Mesothelial cell of epicardium (in vitro differentiated cells): Measurements from ENCODE around the gene FBXW7. TPM values are rescaled to one million over a fixed set of nuclear protein-coding genes. Genes with fewer than 3 reads are reported as not detected.

Experiments used
- DNase-seq, 2 experiments: peaks; one replicate each; pipeline ENCODE4 v3.0.0; 2021; ENCODE audit warnings: low spot score in 2 of 2; ENCODE audit not compliant: unreplicated experiment in 2 of 2
- H3K27ac Mint-ChIP-seq: 2 replicates; pipeline ENCODE4 v1.8.0; 2021; ENCODE audit warnings: mixed read lengths
- H3K27me3 Mint-ChIP-seq: 2 replicates; pipeline ENCODE4 v1.8.0; 2021; ENCODE audit warnings: low read depth, mixed read lengths
- H3K36me3 Mint-ChIP-seq: 2 replicates; pipeline ENCODE4 v1.8.0; 2021; ENCODE audit warnings: mixed read lengths
- H3K4me1 Mint-ChIP-seq: 2 replicates; pipeline ENCODE4 v1.8.0; 2021; ENCODE audit warnings: mixed read lengths
- H3K4me3 Mint-ChIP-seq: 2 replicates; pipeline ENCODE4 v1.8.0; 2021; ENCODE audit warnings: mild to moderate bottlenecking, moderate library complexity, mixed read lengths
- H3K9me3 Mint-ChIP-seq: 2 replicates; pipeline ENCODE4 v1.8.0; 2021; ENCODE audit warnings: mixed read lengths
- total RNA-seq: library from RNA; stranded (reverse); gene quantifications from 3 replicates; pipeline ENCODE4 v1.2.1, GENCODE V29; 2021
- TF ChIP-seq, protein P1 (sequence below): fragments of 200-600 bp; sonication (generic); IDR thresholded peaks from one replicate; pipeline ENCODE4 v1.5.0; 2021; ENCODE audit warnings: antibody characterized with exemption; ENCODE audit not compliant: unreplicated experiment

The FBXW7 gene
- total RNA-seq, 1 donor from 2014 or later: 46.4 TPM

DNA sequence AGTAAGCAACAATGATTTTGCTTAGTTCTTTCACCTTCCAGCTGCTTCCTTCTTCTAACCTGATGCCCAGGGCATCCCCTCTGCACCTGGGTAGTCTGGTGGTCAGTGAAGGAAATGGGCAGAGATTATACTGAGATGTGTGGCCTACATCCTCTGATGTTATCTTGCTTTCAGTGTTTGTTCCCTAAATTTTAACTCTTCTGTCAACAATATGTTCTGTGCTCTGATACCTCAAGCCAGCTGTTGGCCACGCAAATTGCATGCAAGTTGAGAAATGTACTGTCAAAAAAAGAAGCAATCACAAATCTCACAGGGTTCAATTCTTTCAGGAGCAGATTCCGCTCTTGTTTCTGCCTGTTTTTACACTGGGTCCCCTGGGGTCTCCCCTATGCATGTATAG, 73.8 kb downstream of the FBXW7 start:
- H3K27ac Mint-ChIP-seq: no peak overlapping the region
- H3K9me3 Mint-ChIP-seq: no peaks in the 10 kb centered on the region
- TF ChIP-seq, protein P1, sequence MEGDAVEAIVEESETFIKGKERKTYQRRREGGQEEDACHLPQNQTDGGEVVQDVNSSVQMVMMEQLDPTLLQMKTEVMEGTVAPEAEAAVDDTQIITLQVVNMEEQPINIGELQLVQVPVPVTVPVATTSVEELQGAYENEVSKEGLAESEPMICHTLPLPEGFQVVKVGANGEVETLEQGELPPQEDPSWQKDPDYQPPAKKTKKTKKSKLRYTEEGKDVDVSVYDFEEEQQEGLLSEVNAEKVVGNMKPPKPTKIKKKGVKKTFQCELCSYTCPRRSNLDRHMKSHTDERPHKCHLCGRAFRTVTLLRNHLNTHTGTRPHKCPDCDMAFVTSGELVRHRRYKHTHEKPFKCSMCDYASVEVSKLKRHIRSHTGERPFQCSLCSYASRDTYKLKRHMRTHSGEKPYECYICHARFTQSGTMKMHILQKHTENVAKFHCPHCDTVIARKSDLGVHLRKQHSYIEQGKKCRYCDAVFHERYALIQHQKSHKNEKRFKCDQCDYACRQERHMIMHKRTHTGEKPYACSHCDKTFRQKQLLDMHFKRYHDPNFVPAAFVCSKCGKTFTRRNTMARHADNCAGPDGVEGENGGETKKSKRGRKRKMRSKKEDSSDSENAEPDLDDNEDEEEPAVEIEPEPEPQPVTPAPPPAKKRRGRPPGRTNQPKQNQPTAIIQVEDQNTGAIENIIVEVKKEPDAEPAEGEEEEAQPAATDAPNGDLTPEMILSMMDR: no peak
- H3K36me3 Mint-ChIP-seq: no peaks in the 10 kb centered on the region
- no peak overlapping the region for H3K4me3 Mint-ChIP-seq
- H3K4me1 Mint-ChIP-seq: peaks cover 10% of the 10 kb centered on the region
- no peaks in the 10 kb centered on the region for H3K27me3 Mint-ChIP-seq
- no peak for DNase-seq

DNA sequence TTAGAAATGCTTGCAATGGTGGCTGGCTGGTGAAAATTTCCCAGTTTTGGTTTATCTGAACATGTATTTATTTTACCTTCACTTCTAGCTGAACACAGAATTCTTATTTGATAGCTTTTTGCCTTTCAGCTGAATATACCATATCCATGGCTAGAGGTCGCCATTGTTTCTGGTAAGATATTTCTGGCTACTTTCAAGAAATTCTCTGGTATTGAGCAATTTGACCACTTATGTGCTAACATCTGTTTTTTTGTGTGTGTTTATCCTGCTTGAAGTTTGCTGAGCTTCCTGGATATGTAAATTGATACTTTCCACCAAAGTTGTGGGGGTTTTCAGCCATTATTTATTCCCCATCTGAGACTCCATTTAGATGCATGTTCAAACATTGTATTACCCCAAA, 75.4 kb downstream of the FBXW7 start:
- H3K9me3 Mint-ChIP-seq: no peaks in the 10 kb centered on the region
- TF ChIP-seq, protein P1: no peak
- no peaks in the 10 kb centered on the region for H3K27me3 Mint-ChIP-seq
- H3K4me1 Mint-ChIP-seq: peaks cover 10% of the 10 kb centered on the region
- H3K36me3 Mint-ChIP-seq: no peaks in the 10 kb centered on the region
- no peak overlapping the region for H3K27ac Mint-ChIP-seq
- DNase-seq: no peak
- H3K4me3 Mint-ChIP-seq: no peak overlapping the region

DNA sequence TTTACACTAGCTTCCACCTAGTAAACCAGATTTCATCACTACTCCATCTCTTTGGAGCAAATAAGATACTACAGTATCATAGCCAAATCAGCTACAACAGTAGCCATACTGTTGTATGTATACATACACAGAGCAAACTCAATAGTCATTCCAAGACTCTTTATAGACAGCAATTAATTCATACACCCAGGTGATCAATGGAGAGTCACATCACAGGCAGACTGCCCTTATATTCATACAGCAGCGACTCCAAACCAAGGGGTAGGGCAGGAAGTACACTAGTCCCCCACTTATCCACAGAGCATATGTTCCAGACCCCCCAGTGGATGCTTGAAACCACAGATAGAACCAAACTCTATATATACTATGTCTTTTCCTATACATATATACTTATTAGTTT, 76.6 kb downstream of the FBXW7 start:
- Mint-ChIP-seq H3K4me1 (peaks cover 10% of the 10 kb centered on the region), H3K27ac (no peak overlapping the region), H3K27me3 (no peaks in the 10 kb centered on the region), H3K4me3 (no peak overlapping the region), H3K9me3 (no peaks in the 10 kb centered on the region), H3K36me3 (no peaks in the 10 kb centered on the region)
- no peak for DNase-seq
- TF ChIP-seq, protein P1: no peak

DNA sequence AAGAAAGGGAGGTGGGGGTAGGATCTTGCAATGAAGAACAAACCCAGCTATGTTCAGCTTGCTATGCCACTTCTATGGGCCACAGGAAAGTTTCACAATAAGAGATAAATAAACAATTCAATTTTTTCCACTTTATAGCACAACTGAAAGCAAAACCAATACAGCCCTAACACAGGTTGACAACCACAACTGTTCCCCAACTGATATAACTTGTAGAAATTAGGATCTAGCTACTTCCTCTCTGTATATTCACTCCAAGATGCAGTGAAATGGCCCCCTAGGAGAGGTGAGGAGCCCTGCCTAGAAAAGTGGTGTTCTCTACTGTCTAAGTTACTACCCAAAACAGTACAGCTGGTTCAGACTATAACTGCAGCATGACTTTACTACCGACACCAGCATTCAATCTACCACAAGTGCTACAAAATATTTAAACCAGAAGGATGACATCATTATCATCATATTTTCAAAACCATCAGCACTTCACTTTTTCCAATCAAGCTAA, 77.0 kb downstream of the FBXW7 start:
- no peaks in the 10 kb centered on the region for H3K9me3 Mint-ChIP-seq
- H3K4me3 Mint-ChIP-seq: no peak overlapping the region
- TF ChIP-seq, protein P1: no peak
- no peaks in the 10 kb centered on the region for H3K36me3 Mint-ChIP-seq
- no peak overlapping the region for H3K27ac Mint-ChIP-seq
- no peaks in the 10 kb centered on the region for H3K27me3 Mint-ChIP-seq
- DNase-seq: no peak
- peaks cover 5% of the 10 kb centered on the region for H3K4me1 Mint-ChIP-seq

DNA sequence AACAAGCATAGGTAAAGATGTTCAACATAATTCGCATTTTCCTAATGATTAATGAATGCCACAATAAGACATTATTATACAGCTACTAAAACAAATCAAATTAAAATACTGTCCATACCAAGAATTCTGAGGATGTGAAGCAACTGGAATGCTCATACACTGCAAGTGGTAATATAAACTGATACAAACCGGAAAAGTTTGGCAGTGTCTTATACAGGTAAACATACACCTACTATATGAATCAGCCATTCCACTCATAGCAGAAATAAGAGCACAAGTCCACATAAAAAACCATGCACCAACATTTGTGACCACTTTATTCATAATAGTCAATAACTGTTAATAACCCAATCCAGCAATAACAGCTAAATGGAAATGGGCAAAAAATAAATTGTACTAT, 79.3 kb downstream of the FBXW7 start:
- H3K36me3 Mint-ChIP-seq: no peaks in the 10 kb centered on the region
- no peak for DNase-seq
- H3K9me3 Mint-ChIP-seq: no peaks in the 10 kb centered on the region
- TF ChIP-seq, protein P1: no peak
- no peak overlapping the region for H3K4me3 Mint-ChIP-seq
- H3K27me3 Mint-ChIP-seq: no peaks in the 10 kb centered on the region
- H3K4me1 Mint-ChIP-seq: peaks cover 2% of the 10 kb centered on the region
- no peak overlapping the region for H3K27ac Mint-ChIP-seq

DNA sequence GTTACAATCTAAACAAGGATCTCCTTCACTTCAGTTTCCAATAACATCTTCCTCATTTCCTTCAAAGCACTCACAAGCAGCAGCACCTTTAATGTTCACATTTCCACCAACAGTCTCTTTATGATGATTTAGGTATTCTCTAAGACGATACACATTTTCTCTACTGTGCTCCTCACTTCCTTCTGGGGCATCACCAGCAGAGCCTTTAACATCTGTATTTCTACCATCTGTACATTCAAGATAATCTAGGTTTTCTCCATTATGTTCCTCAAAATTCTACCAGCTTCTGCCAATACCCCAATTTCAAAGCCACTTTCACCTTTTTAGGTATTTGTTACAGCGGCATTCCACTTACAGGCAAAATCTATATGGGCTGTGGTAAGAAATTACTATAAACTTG, 80.6 kb downstream of the FBXW7 start:
- DNase-seq: no peak
- TF ChIP-seq, protein P1: no peak
- Mint-ChIP-seq H3K4me1 (peaks cover 2% of the 10 kb centered on the region), H3K27me3 (no peaks in the 10 kb centered on the region), H3K27ac (no peak overlapping the region), H3K4me3 (no peak overlapping the region), H3K9me3 (no peaks in the 10 kb centered on the region), H3K36me3 (no peaks in the 10 kb centered on the region)
